HCT116 (cell line): ENCODE measurements around the gene GLCE. TPM values are rescaled to one million over a fixed set of nuclear protein-coding genes. Genes with fewer than 3 reads are reported as not detected.

Experiments used
- ATAC-seq: fragments of 200-7000 bp; cut with Tn5 transposase; 2 replicates; pipeline ENCODE4 v1.9.1; 2020; ENCODE audit warnings: mild to moderate bottlenecking, moderate library complexity
- BruUV-seq: library from RNA; stranded (reverse); fragments of 400-500 nt; replicated peaks from 2 replicates; lab custom pipeline; 2021; lab: Mats Ljungman, UMichigan
- CTCF ChIA-PET: fragments of 300-600 bp; sonication (Branson Sonifier 250); formaldehyde crosslinking; loops from one replicate; lab custom pipeline; 2021; ENCODE audit warnings: antibody characterized with exemption; lab: Charles Lee
- POLR2A ChIA-PET: fragments of 300-600, 350-600 bp; sonication (Branson Sonifier 250); formaldehyde crosslinking; loops from one replicate; lab custom pipeline; 2021; ENCODE audit warnings: antibody characterized with exemption; lab: Charles Lee
- RAD21 ChIA-PET, 2 experiments: fragments of 300-600 bp; sonication (Branson Sonifier 250); formaldehyde crosslinking; loops; one replicate each; lab custom pipeline; 2023; ENCODE audit warnings: low total read pairs in 2 of 2; ENCODE audit not compliant: uncharacterized antibody in 2 of 2, unreplicated experiment in 2 of 2, low non-redundant PET in 1 of 2; lab: Charles Lee
- DNase-seq: peaks from one replicate; pipeline ENCODE4 v3.0.0-alpha.2; 2010; ENCODE audit warnings: low read depth, low spot score
- H2AFZ ChIP-seq: fragments of 200-600 bp; shearing (Covaris generic), sonication (generic); 2 replicates; pipeline ENCODE4 v1.6.1; 2017; ENCODE audit warnings: low read depth, mixed run types, mixed read lengths, antibody characterized with exemption, low read length; ENCODE audit not compliant: poor library complexity, severe bottlenecking
- H3K27ac ChIP-seq: 2 replicates; pipeline ENCODE4 v1.5.1; 2012; ENCODE audit warnings: low read depth, low read length
- H3K27me3 ChIP-seq: fragments of 200-600 bp; sonication (generic); 2 replicates; pipeline ENCODE4 v1.6.1; 2016; ENCODE audit warnings: mixed run types, low read length, mixed read lengths; ENCODE audit not compliant: insufficient read depth
- H3K36me3 ChIP-seq, 2 experiments: fragments of 200-500 bp in 1 of 2; fragments of 200-600 bp in 1 of 2; sonication (Bioruptor generic) in 1 of 2; sonication (generic) in 1 of 2; 2 replicates each; pipeline versions ENCODE4 v1.5.1 to v1.6.1; 2014 to 2016; ENCODE audit warnings: low read length in 2 of 2, inconsistent platforms in 1 of 2, mixed read lengths in 1 of 2, mixed run types in 1 of 2; ENCODE audit not compliant: insufficient read depth in 2 of 2, control insufficient read depth in 1 of 2
- H3K4me1 ChIP-seq, 2 experiments: fragments of 200-600 bp in 1 of 2; sonication (generic) in 1 of 2; 2 replicates each; pipeline versions ENCODE4 v1.5.1 to v1.6.1; 2012 to 2017; ENCODE audit warnings: low read length in 2 of 2, inconsistent platforms in 1 of 2, mild to moderate bottlenecking in 1 of 2, mixed read lengths in 1 of 2, mixed run types in 1 of 2, moderate library complexity in 1 of 2; ENCODE audit not compliant: insufficient read depth in 2 of 2, control insufficient read depth in 1 of 2
- H3K4me2 ChIP-seq: fragments of 200-600 bp; sonication (generic); 2 replicates; pipeline ENCODE4 v1.6.1; 2017; ENCODE audit warnings: mixed run types, low read length, mixed read lengths
- H3K4me3 ChIP-seq, 2 experiments: fragments of 200-600 bp in 1 of 2; sonication (generic) in 1 of 2; replicated peaks in 1 of 2; 2 replicates each; pipeline ENCODE4 v1.5.1; 2011 to 2016; ENCODE audit warnings: low read length in 2 of 2, control low read depth in 1 of 2, low read depth in 1 of 2, mild to moderate bottlenecking in 1 of 2, mixed read lengths in 1 of 2, mixed run types in 1 of 2
- H3K79me2 ChIP-seq: fragments of 200-600 bp; sonication (generic); 2 replicates; pipeline ENCODE4 v1.6.1; 2017; ENCODE audit warnings: mild to moderate bottlenecking, mixed run types, low read length, moderate library complexity, mixed read lengths; ENCODE audit not compliant: insufficient read depth
- H3K9ac ChIP-seq: fragments of 200-600 bp; sonication (generic); 2 replicates; pipeline ENCODE4 v1.6.1; 2016; ENCODE audit warnings: low read length, mixed read lengths
- H3K9me2 ChIP-seq: fragments of 200-600 bp; sonication (generic), shearing (Covaris generic); 2 replicates; pipeline ENCODE4 v1.6.1; 2017; ENCODE audit warnings: mixed run types, mild to moderate bottlenecking, moderate library complexity; ENCODE audit not compliant: insufficient read depth
- H3K9me3 ChIP-seq, 2 experiments: fragments of 200-500 bp in 1 of 2; fragments of 200-600 bp in 1 of 2; sonication (Bioruptor generic) in 1 of 2; sonication (generic) in 1 of 2; 2 replicates each; pipeline ENCODE4 v1.6.1; 2014 to 2017; ENCODE audit warnings: low read length in 2 of 2, mixed read lengths in 2 of 2, inconsistent platforms in 1 of 2, low read depth in 1 of 2, mild to moderate bottlenecking in 1 of 2, mixed run types in 1 of 2, moderate library complexity in 1 of 2; ENCODE audit not compliant: control insufficient read depth in 1 of 2, insufficient read depth in 1 of 2
- H4K20me1 ChIP-seq: fragments of 200-600 bp; sonication (generic), shearing (Covaris generic); 2 replicates; pipeline ENCODE4 v1.6.1; 2017; ENCODE audit warnings: mixed run types, mild to moderate bottlenecking, moderate library complexity; ENCODE audit not compliant: insufficient read depth
- CBX3 ChIP-seq: IDR thresholded peaks from 2 replicates; pipeline ENCODE4 v1.6.1; 2012; ENCODE audit warnings: low read depth
- CEBPB ChIP-seq: IDR thresholded peaks from 2 replicates; pipeline ENCODE4 v1.6.1; 2012; ENCODE audit warnings: low read depth
- JUND ChIP-seq: IDR thresholded peaks from 2 replicates; pipeline ENCODE4 v1.6.1; 2012
- POLR2A ChIP-seq: IDR thresholded peaks from 2 replicates; pipeline ENCODE4 v1.7.0; 2011; ENCODE audit warnings: borderline replicate concordance; ENCODE audit not compliant: insufficient read depth, insufficient read length; ENCODE audit errors: extremely low read depth
- RAD21 ChIP-seq: IDR thresholded peaks from 2 replicates; pipeline ENCODE4 v1.6.1; 2012; ENCODE audit warnings: low read depth, mild to moderate bottlenecking
- SIN3A ChIP-seq: IDR thresholded peaks from 2 replicates; pipeline ENCODE4 v1.6.1; 2012; ENCODE audit warnings: low read depth
- SRF ChIP-seq: IDR thresholded peaks from 2 replicates; pipeline ENCODE4 v1.6.1; 2012; ENCODE audit warnings: low read depth
- TCF7L2 ChIP-seq: IDR thresholded peaks from 2 replicates; pipeline ENCODE4 v1.7.0; 2011; ENCODE audit warnings: borderline replicate concordance, inconsistent platforms; ENCODE audit not compliant: insufficient read depth, insufficient read length; ENCODE audit errors: extremely low read depth
- YY1 ChIP-seq: IDR thresholded peaks from 2 replicates; pipeline ENCODE4 v1.6.1; 2011; ENCODE audit warnings: low read length, low read depth, moderate library complexity, mild to moderate bottlenecking; ENCODE audit not compliant: insufficient replicate concordance; ENCODE audit errors: extremely low read depth
- ZNF274 ChIP-seq: fragments of 200-500 bp; sonication (Bioruptor generic); IDR thresholded peaks from 2 replicates; pipeline ENCODE4 v1.6.1; 2014; ENCODE audit warnings: mild to moderate bottlenecking, low read depth, low read length, inconsistent platforms
- intact Hi-C: fragments of 100-400 bp; cut with micrococcal nuclease; formaldehyde crosslinking; loops from 2 replicates; pipeline ENCODE4 v1.10.0; 2022
- total RNA-seq: library from RNA; stranded (reverse); gene quantifications from one replicate; pipeline ENCODE4 v1.2.1, GENCODE V29; 2021; ENCODE audit not compliant: unreplicated experiment
- TF ChIP-seq, protein P1 (sequence below): IDR thresholded peaks from 2 replicates; pipeline ENCODE4 v1.6.1; 2012; ENCODE audit warnings: low read depth
- TF ChIP-seq, protein P2 (sequence below): IDR thresholded peaks from 2 replicates; pipeline ENCODE4 v1.6.1; 2011; ENCODE audit warnings: mild to moderate bottlenecking, low read length, moderate library complexity; ENCODE audit not compliant: insufficient replicate concordance; ENCODE audit errors: extremely low read depth
- TF ChIP-seq, protein P3 (sequence below), 3 experiments: fragments of 200-600 bp in 1 of 3; sonication (generic) in 1 of 3; IDR thresholded peaks in 2 of 3; conservative IDR thresholded peaks in 1 of 3; 2 replicates each; pipeline ENCODE4 v1.5.1; 2012 to 2017; ENCODE audit warnings: low read depth in 2 of 3, low read length in 2 of 3, antibody characterized with exemption in 1 of 3, borderline replicate concordance in 1 of 3, control low read depth in 1 of 3, mild to moderate bottlenecking in 1 of 3, mixed read lengths in 1 of 3, mixed run types in 1 of 3, moderate library complexity in 1 of 3; ENCODE audit not compliant: insufficient read depth in 1 of 3

Gene GLCE
- total RNA-seq, 1 experiment from 2014 or later: 22.2 TPM

DNA sequence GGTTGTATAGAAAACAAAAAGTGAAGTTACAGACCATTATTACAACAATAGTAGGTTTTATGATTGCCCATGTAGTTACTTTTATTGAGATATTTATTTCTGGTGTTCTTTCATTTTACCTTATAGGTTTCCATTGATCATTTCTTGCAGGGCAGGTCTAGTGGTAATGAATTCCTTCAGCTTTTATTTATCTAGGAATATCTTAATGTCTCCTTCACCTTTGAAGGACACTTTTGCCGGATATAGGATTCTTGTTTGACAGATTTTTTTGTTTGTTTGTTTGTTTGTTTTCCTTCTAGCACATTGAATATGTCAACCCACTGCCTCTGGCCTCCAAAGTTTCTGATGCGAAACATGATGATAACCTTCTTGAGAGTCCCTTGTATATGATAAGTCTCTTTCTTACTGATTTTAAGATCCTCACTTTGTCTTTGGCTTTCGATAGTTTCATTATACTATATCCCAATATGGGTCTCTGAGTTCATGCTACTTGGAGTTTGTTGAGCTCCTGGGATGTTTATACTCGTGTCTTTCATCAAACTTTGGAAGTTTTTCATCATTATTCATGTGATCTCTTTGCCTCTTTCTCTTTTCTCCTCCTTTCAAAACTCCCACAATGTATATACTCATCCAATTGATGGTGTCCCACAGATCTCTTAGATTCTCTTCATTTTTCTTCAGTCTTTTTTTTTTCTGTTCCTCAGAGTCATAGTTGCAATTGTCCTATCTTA lies 62.8 kb downstream of the GLCE start (continued):
- TF ChIP-seq, protein P1, sequence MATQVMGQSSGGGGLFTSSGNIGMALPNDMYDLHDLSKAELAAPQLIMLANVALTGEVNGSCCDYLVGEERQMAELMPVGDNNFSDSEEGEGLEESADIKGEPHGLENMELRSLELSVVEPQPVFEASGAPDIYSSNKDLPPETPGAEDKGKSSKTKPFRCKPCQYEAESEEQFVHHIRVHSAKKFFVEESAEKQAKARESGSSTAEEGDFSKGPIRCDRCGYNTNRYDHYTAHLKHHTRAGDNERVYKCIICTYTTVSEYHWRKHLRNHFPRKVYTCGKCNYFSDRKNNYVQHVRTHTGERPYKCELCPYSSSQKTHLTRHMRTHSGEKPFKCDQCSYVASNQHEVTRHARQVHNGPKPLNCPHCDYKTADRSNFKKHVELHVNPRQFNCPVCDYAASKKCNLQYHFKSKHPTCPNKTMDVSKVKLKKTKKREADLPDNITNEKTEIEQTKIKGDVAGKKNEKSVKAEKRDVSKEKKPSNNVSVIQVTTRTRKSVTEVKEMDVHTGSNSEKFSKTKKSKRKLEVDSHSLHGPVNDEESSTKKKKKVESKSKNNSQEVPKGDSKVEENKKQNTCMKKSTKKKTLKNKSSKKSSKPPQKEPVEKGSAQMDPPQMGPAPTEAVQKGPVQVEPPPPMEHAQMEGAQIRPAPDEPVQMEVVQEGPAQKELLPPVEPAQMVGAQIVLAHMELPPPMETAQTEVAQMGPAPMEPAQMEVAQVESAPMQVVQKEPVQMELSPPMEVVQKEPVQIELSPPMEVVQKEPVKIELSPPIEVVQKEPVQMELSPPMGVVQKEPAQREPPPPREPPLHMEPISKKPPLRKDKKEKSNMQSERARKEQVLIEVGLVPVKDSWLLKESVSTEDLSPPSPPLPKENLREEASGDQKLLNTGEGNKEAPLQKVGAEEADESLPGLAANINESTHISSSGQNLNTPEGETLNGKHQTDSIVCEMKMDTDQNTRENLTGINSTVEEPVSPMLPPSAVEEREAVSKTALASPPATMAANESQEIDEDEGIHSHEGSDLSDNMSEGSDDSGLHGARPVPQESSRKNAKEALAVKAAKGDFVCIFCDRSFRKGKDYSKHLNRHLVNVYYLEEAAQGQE: no peak
- TF ChIP-seq ZNF274: no peak
- no peak for TF ChIP-seq CEBPB
- TF ChIP-seq POLR2A: no peak
- TF ChIP-seq TCF7L2: no peak
- no peak for TF ChIP-seq RAD21
- no peak for TF ChIP-seq SRF
- no peak for TF ChIP-seq JUND

DNA sequence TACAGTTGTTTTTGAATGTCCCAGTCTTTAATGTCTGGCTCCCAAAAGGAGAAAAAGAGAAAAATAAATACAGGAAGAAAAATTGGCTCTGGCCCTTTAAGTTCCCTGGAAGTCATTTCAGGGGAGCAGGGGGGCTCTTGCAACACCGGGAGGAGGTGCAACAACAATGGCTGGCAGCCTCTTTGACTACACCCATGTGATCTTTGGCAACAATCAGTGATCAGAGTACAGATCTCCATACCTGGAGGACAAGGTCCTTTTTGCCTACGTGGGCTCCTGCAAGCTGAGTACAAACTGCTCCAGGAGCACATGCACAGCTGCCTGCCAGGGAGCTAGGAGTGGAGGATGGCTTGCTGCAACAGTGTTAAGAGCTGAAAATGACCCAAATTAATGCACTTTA lies 63.9 kb downstream of the GLCE start:
- RAD21 ChIA-PET: no interaction called here
- Histone ChIP-seq H3K27me3 (no peaks in the 10 kb centered on the region), H3K9me3 (peaks cover 0 to 1% of the 10 kb centered on the region in 2 experiments; a peak in 1 of 4 replicates), H3K79me2 (no peaks in the 10 kb centered on the region), H3K36me3 (no peaks in the 10 kb centered on the region), H3K4me1 (no peaks in the 10 kb centered on the region), H3K9ac (no peak overlapping the region), H3K4me2 (no peak overlapping the region), H3K4me3 (no peak overlapping the region), H3K9me2 (no peaks in the 10 kb centered on the region; the same call in 1 of the 2 replicates), H4K20me1 (no peaks in the 10 kb centered on the region), H3K27ac (no peak overlapping the region), H2AFZ (no peak overlapping the region)
- CTCF ChIA-PET: interaction anchor here (1.0 to 2.2 kb wide), 3 partner anchors 142 to 179 kb away, joined by 3 to 10 read pairs (median 3); no protein-coding TSS in a partner anchor
- no TSS peak for BruUV-seq
- intact Hi-C loops: no loop called here
- POLR2A ChIA-PET: interaction anchor here (0.6 to 1.4 kb wide), 2 partner anchors 64 to 189 kb away, joined by 3 read pairs; partner anchors contain the start of gene GLCE
- ATAC-seq: no peak
- no peak for DNase-seq
- TF ChIP-seq CEBPB (no peak), ZNF274 (no peak), SIN3A (no peak), CBX3 (no peak), YY1 (no peak)
- TF ChIP-seq, protein P2, sequence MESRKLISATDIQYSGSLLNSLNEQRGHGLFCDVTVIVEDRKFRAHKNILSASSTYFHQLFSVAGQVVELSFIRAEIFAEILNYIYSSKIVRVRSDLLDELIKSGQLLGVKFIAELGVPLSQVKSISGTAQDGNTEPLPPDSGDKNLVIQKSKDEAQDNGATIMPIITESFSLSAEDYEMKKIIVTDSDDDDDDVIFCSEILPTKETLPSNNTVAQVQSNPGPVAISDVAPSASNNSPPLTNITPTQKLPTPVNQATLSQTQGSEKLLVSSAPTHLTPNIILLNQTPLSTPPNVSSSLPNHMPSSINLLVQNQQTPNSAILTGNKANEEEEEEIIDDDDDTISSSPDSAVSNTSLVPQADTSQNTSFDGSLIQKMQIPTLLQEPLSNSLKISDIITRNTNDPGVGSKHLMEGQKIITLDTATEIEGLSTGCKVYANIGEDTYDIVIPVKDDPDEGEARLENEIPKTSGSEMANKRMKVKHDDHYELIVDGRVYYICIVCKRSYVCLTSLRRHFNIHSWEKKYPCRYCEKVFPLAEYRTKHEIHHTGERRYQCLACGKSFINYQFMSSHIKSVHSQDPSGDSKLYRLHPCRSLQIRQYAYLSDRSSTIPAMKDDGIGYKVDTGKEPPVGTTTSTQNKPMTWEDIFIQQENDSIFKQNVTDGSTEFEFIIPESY: no peak
- TF ChIP-seq, protein P3, sequence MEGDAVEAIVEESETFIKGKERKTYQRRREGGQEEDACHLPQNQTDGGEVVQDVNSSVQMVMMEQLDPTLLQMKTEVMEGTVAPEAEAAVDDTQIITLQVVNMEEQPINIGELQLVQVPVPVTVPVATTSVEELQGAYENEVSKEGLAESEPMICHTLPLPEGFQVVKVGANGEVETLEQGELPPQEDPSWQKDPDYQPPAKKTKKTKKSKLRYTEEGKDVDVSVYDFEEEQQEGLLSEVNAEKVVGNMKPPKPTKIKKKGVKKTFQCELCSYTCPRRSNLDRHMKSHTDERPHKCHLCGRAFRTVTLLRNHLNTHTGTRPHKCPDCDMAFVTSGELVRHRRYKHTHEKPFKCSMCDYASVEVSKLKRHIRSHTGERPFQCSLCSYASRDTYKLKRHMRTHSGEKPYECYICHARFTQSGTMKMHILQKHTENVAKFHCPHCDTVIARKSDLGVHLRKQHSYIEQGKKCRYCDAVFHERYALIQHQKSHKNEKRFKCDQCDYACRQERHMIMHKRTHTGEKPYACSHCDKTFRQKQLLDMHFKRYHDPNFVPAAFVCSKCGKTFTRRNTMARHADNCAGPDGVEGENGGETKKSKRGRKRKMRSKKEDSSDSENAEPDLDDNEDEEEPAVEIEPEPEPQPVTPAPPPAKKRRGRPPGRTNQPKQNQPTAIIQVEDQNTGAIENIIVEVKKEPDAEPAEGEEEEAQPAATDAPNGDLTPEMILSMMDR (IDR thresholded peaks at IDR 0.05 in 2 of 3, conservative IDR thresholded peaks at IDR 0.05 in 1 of 3; ENCODE audit: borderline replicate concordance in 1 of 3, insufficient read depth in 1 of 3, low read depth in 2 of 3, low read length in 2 of 3): no peak
